CD4-positive, alpha-beta memory T cell (primary cell): Measurements from ENCODE around the gene LRRC10B. TPM values are rescaled to one million over a fixed set of nuclear protein-coding genes. Genes with fewer than 3 reads are reported as not detected.

Experiments
- CTCF ChIA-PET: fragments of 350-600 bp; sonication (Branson Sonifier 250); formaldehyde crosslinking; loops from one replicate; lab custom pipeline; 2021; ENCODE audit warnings: inconsistent platforms; ENCODE audit not compliant: partially characterized antibody; lab: Charles Lee
- POLR2A ChIA-PET: fragments of 350-600 bp; sonication (Branson Sonifier 250); formaldehyde crosslinking; loops from one replicate; lab custom pipeline; 2021; ENCODE audit not compliant: partially characterized antibody; lab: Charles Lee
- DNase-seq, 5 donors: peaks; one replicate each; pipeline versions ENCODE4 v3.0.0 to v3.0.0-alpha.2; 2020 to 2022; ENCODE audit warnings: mixed read lengths in 1 of 5
- H3K27ac ChIP-seq: one replicate; pipeline ENCODE4 v1.7.0; 2013; ENCODE audit warnings: low read depth, low read length
- H3K27me3 ChIP-seq: 2 replicates; pipeline ENCODE4 v1.7.0; 2013; ENCODE audit warnings: mild to moderate bottlenecking, low read length, moderate library complexity; ENCODE audit not compliant: insufficient read depth
- H3K36me3 ChIP-seq: 2 replicates; pipeline ENCODE4 v1.7.0; 2013; ENCODE audit warnings: mild to moderate bottlenecking, low read length, moderate library complexity; ENCODE audit not compliant: insufficient read depth
- H3K4me1 ChIP-seq: 2 replicates; pipeline ENCODE4 v1.7.0; 2013; ENCODE audit warnings: mild to moderate bottlenecking, low read length, moderate library complexity; ENCODE audit not compliant: insufficient read depth
- H3K4me3 ChIP-seq, 2 donors: one replicate each; pipeline ENCODE4 v1.7.0; 2013; ENCODE audit warnings: low read length in 2 of 2, mild to moderate bottlenecking in 1 of 2
- H3K9me3 ChIP-seq, 2 donors: one replicate each; pipeline ENCODE4 v1.7.0; 2013; ENCODE audit warnings: low read length in 2 of 2, control low read depth in 1 of 2; ENCODE audit not compliant: control insufficient read depth in 1 of 2
- H3K27ac Mint-ChIP-seq, 7 donors: one replicate each; pipeline ENCODE4 v1.8.0; 2020 to 2021; ENCODE audit warnings: mixed read lengths in 7 of 7, mild to moderate bottlenecking in 6 of 7, inconsistent platforms in 3 of 7, moderate library complexity in 3 of 7
- H3K27me3 Mint-ChIP-seq, 2 donors: one replicate each; pipeline ENCODE4 v1.8.0; 2020 to 2021; ENCODE audit warnings: mixed read lengths in 2 of 2
- H3K36me3 Mint-ChIP-seq, 2 donors: one replicate each; pipeline ENCODE4 v1.8.0; 2020 to 2021; ENCODE audit warnings: mixed read lengths in 2 of 2, inconsistent platforms in 1 of 2, mild to moderate bottlenecking in 1 of 2
- H3K4me1 Mint-ChIP-seq, 4 donors: one replicate each; pipeline ENCODE4 v1.8.0; 2020 to 2021; ENCODE audit warnings: mixed read lengths in 4 of 4, mild to moderate bottlenecking in 1 of 4
- H3K4me3 Mint-ChIP-seq, 8 donors: one replicate each; pipeline ENCODE4 v1.8.0; 2020 to 2021; ENCODE audit warnings: mixed read lengths in 8 of 8, mild to moderate bottlenecking in 7 of 8, moderate library complexity in 6 of 8, inconsistent platforms in 3 of 8
- H3K9me3 Mint-ChIP-seq, 8 donors: one replicate each; pipeline ENCODE4 v1.8.0; 2020 to 2021; ENCODE audit warnings: mixed read lengths in 8 of 8, mild to moderate bottlenecking in 5 of 8, inconsistent platforms in 3 of 8, moderate library complexity in 1 of 8
- intact Hi-C: fragments of 100-400 bp; cut with micrococcal nuclease; formaldehyde crosslinking; loops from one replicate; pipeline ENCODE4 v1.15.1; 2023
- polyA plus RNA-seq, 2 donors: library from polyadenylated mRNA; unstranded; fragments of 300-500 nt; fragmentation: Illumina TruSeq; gene quantifications; one replicate each; pipeline ENCODE4 v1.2.3, GENCODE V29; 2021
- total RNA-seq, 2 experiments: library from RNA; stranded (reverse); gene quantifications; one replicate each; pipeline ENCODE4 v1.2.3, GENCODE V29; 2021

Gene LRRC10B
- total and polyA plus RNA-seq, 4 experiments from 2014 or later = not detected

DNA sequence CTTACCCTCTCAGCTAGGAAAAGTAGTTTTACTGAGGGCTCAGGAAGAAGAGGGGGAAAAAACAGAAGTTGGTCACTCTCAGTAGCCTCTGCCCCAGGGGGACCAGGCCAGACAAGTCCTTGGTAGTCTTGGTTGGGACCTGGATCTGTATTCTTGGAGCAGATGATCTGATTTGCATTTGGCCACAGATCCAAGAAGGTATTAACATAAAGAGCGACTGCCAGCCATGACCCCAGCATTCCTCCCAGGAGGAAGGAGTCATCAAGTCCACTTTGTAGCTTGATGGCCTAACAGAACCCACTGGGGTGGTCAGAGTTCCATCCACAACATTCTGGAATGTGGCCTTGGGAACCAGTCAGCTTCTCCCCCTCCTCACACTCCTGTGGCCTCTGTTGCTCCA is 6.0 kb upstream of the LRRC10B start:
- H3K9me3 Mint-ChIP-seq = no peaks in the 10 kb centered on the region
- H3K4me3 Mint-ChIP-seq = no peak overlapping the region
- no peaks in the 10 kb centered on the region for H3K9me3 ChIP-seq
- ChIA-PET CTCF (interaction anchor here (2.6 kb wide), 1 partner anchor 14 kb away, joined by 11 read pairs; no protein-coding TSS in a partner anchor), POLR2A (no interaction called here)
- no peaks in the 10 kb centered on the region for H3K36me3 Mint-ChIP-seq
- H3K27me3 ChIP-seq = peaks cover 8% of the 10 kb centered on the region
- H3K4me3 ChIP-seq = no peak overlapping the region
- no peaks in the 10 kb centered on the region for H3K36me3 ChIP-seq
- H3K27me3 Mint-ChIP-seq = peaks cover 12 to 17% of the 10 kb centered on the region in 2 donors
- DNase-seq = no peak
- peaks cover under 1% of the 10 kb centered on the region for H3K4me1 ChIP-seq
- H3K4me1 Mint-ChIP-seq = no peaks in the 10 kb centered on the region
- H3K27ac ChIP-seq = no peak overlapping the region
- intact Hi-C loops = no loop called here
- H3K27ac Mint-ChIP-seq = no peak overlapping the region

DNA sequence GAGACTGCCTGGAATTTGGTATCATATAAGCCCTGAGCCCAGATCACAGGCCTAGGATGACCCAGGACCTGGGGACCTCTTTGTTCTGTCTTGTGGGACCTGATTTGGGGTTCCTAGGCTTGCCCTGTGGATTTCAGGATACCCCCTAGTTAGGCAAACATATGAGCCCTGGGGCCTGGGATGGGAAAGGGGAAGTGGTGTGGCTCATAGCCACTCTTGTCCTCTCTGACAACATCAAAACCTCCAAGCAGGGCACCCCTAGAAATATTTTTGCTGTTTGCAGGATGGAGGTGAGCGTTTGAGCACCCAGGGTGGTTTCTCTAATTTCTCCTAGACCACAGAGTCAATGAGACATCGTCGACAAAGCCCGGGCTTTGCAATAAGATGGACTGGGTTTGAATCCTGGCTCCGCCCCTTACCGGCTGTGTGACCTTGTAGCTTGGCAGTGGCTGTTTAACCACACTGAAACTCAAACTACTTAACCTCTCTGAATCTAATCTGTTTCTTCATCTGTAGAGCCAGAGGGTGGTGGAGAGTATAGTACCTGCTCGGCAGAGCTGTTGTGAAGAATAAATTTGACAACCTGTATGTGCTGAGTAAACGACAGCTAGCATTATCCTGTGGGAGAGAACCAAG is 5.3 kb upstream of the LRRC10B start:
- Mint-ChIP-seq H3K4me1 (peaks cover 3 to 7% (median 5%) of the 10 kb centered on the region in 4 donors), H3K27ac (no peak overlapping the region), H3K4me3 (no peak overlapping the region), H3K9me3 (no peaks in the 10 kb centered on the region), H3K27me3 (peaks cover 19 to 24% of the 10 kb centered on the region in 2 donors), H3K36me3 (no peaks in the 10 kb centered on the region)
- Histone ChIP-seq H3K4me3 (no peak overlapping the region), H3K36me3 (no peaks in the 10 kb centered on the region), H3K27me3 (peaks cover 15% of the 10 kb centered on the region), H3K9me3 (no peaks in the 10 kb centered on the region), H3K4me1 (peaks cover 8% of the 10 kb centered on the region), H3K27ac (no peak overlapping the region)
- POLR2A ChIA-PET = no interaction called here
- intact Hi-C loops = no loop called here
- DNase-seq = no peak
- CTCF ChIA-PET = interaction anchor here (2.6 kb wide), 1 partner anchor 13 kb away, joined by 11 read pairs; no protein-coding TSS in a partner anchor

- Histone ChIP-seq H3K27ac (no peak overlapping the region), H3K9me3 (no peaks in the 10 kb centered on the region), H3K4me3 (no peak overlapping the region), H3K4me1 (peaks cover 16% of the 10 kb centered on the region), H3K27me3 (peaks cover 16% of the 10 kb centered on the region), H3K36me3 (no peaks in the 10 kb centered on the region)
- intact Hi-C loops = no loop called here
- Mint-ChIP-seq H3K27ac (no peak overlapping the region), H3K27me3 (peaks cover 20 to 25% of the 10 kb centered on the region in 2 donors), H3K4me1 (peaks cover 3 to 10% (median 6%) of the 10 kb centered on the region in 4 donors), H3K4me3 (no peak overlapping the region), H3K36me3 (no peaks in the 10 kb centered on the region), H3K9me3 (no peaks in the 10 kb centered on the region)
- POLR2A ChIA-PET = no interaction called here
- DNase-seq = no peak
- CTCF ChIA-PET = interaction anchor here (1.5 kb wide), 1 partner anchor 12 kb away, joined by 4 read pairs; no protein-coding TSS in a partner anchor
These were observed 3.4 kb upstream of the LRRC10B start for GRCh38 chr11:61505106-61505505.

DNA sequence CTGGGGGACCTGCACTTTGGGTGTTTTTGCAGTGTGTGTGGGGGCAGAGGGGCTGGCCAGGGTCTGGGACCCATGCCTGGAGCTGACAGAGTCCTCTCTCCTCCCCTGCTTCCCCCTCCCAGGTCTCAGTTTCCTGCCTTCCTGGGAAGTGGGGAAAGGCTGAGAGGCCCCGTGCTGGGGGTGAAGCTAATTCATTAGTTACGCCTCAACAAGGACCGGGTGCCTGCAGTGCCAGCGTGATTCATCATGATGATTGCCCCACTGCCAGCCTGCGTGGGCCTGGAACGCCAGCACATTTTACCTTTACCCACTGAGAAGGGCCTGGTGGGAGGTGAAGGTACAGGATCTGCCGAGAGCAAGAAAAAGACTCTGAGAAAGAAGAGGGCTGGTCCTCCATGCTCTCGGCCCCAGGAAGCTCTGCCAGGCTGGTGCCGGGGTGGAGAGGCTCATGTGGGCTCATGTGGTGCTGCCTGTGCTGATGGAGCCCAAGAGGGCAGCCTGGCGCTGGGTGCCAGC is 2.9 kb upstream of the LRRC10B start:
- Mint-ChIP-seq H3K4me1 (peaks cover 3 to 10% (median 6%) of the 10 kb centered on the region in 4 donors), H3K9me3 (no peaks in the 10 kb centered on the region), H3K27me3 (peaks cover 22 to 25% of the 10 kb centered on the region in 2 donors), H3K27ac (no peak overlapping the region), H3K4me3 (no peak overlapping the region), H3K36me3 (no peaks in the 10 kb centered on the region)
- H3K4me3 ChIP-seq = no peak overlapping the region
- H3K27me3 ChIP-seq = peaks cover 16% of the 10 kb centered on the region
- intact Hi-C loops = no loop called here
- ChIA-PET CTCF (interaction anchor here (1.5 kb wide), 1 partner anchor 11 kb away, joined by 4 read pairs; no protein-coding TSS in a partner anchor), POLR2A (no interaction called here)
- no peaks in the 10 kb centered on the region for H3K36me3 ChIP-seq
- H3K9me3 ChIP-seq = no peaks in the 10 kb centered on the region
- peaks cover 17% of the 10 kb centered on the region for H3K4me1 ChIP-seq
- DNase-seq = no peak
- no peak overlapping the region for H3K27ac ChIP-seq

GRCh38 chr11:61507012-61507768 is 1.4 kb upstream of the LRRC10B start:
- Histone ChIP-seq H3K27me3 (peaks cover 16% of the 10 kb centered on the region), H3K9me3 (no peaks in the 10 kb centered on the region), H3K36me3 (no peaks in the 10 kb centered on the region), H3K4me1 (peaks cover 17% of the 10 kb centered on the region), H3K4me3 (no peak overlapping the region), H3K27ac (no peak overlapping the region)
- ChIA-PET CTCF (interaction anchor here (1.0 to 1.4 kb wide), 2 partner anchors 10 to 30 kb away, joined by 3 read pairs; no protein-coding TSS in a partner anchor), POLR2A (no interaction called here)
- intact Hi-C loops = no loop called here
- no peaks in the 10 kb centered on the region for H3K9me3 Mint-ChIP-seq
- H3K27me3 Mint-ChIP-seq = peaks cover 28 to 32% of the 10 kb centered on the region in 2 donors
- H3K4me1 Mint-ChIP-seq = peaks cover 3 to 10% (median 6%) of the 10 kb centered on the region in 4 donors
- DNase-seq = no peak
- H3K36me3 Mint-ChIP-seq = no peaks in the 10 kb centered on the region
- no peak overlapping the region for H3K27ac Mint-ChIP-seq
- H3K4me3 Mint-ChIP-seq = peak overlapping the region in 1 of 8 donors; percentile 71

DNA sequence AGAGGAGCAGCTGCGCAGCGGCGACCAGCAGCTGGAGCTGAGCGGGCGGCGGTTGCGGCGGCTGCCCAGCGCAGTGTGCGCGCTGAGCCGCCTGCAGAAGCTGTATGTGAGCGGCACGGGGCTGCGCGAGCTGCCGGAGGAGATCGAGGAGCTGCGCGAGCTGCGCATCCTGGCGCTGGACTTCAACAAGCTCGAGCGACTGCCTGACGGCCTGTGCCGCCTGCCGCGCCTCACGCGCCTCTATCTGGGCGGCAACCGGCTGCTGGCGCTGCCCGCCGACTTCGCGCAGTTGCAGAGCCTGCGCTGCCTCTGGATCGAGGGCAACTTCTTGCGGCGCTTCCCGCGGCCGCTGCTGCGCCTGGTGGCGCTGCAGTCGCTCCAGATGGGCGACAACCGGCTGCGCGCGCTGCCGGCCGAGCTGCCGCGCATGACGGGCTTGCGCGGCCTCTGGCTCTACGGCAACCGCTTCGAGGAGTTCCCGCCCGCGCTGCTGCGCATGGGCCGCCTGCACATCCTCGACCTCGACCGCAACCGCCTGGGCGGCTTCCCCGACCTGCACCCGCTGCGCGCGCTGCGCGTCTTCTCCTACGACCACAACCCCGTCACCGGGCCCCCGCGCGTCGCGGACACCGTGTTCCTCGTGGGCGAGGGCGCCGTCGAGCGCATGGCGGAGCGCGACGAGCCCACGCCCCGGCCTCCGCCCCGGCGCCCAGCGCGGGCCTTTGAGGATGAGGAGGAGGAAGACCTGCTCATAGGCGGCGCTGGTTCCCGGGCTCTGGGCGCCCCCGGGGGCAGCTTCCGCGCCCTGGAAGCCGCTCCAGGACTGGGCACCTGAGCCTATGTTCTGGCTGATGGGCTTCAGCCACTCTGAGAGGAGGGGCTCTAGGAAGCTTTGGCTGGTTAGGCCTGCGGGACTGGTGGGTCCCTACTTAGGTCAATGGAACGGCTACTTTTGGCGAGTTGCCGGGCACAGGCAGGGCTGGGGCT is 787 bp downstream of the LRRC10B start:
- peaks cover 16% of the 10 kb centered on the region for H3K27me3 ChIP-seq
- intact Hi-C loops = no loop called here

More for the DNA sequence above, 787 bp downstream of the LRRC10B start:
- CTCF ChIA-PET = interaction anchor here (0.6 to 1.5 kb wide), 3 partner anchors 8 to 234 kb away, joined by 3 read pairs; no protein-coding TSS in a partner anchor
- H3K4me3 Mint-ChIP-seq = peak overlapping the region in 7 of 8 donors; percentile 17 to 64 (median 54)
- Histone ChIP-seq H3K9me3 (no peaks in the 10 kb centered on the region), H3K4me3 (peak overlapping the region; percentile 5 to 11), H3K27ac (no peak overlapping the region), H3K4me1 (peaks cover 17% of the 10 kb centered on the region), H3K36me3 (no peaks in the 10 kb centered on the region)
- H3K4me1 Mint-ChIP-seq = peaks cover 3 to 10% (median 6%) of the 10 kb centered on the region in 4 donors
- no peaks in the 10 kb centered on the region for H3K9me3 Mint-ChIP-seq
- H3K27ac Mint-ChIP-seq = no peak overlapping the region
- POLR2A ChIA-PET = interaction anchor here (1.2 kb wide), 2 partner anchors 80 to 173 kb away, joined by 3 read pairs; partner anchors contain the start of gene CPSF7
- peak; percentile 45 to 68 (median 60) for DNase-seq
- no peaks in the 10 kb centered on the region for H3K36me3 Mint-ChIP-seq
- H3K27me3 Mint-ChIP-seq = peaks cover 28 to 36% of the 10 kb centered on the region in 2 donors
